Epidermal melanocyte (primary cell): ENCODE measurements around the gene ISOC1.

Experiments used
- DNase-seq: peaks from one replicate; pipeline ENCODE4 v3.0.0; 2011; ENCODE audit warnings: low spot score; ENCODE audit not compliant: insufficient read length

ISOC1 gene

GRCh38 chr5:129094087-129094923, at the start of gene ISOC1:
Gene ISOC1, plus strand, starts transcription at chr5:129094749. Its CDS starts 18 bp downstream, at chr5:129094767.
- DNase-seq: peak; percentile 72

- DNase-seq: no peak
These were observed 48.4 kb upstream of the ISOC1 start for GRCh38 chr5:129046151-129046550.

GRCh38 chr5:129048509-129048908, 46.0 kb upstream of the ISOC1 start:
- DNase-seq: no peak

GRCh38 chr5:129049126-129049799, 45.3 kb upstream of the ISOC1 start:
- peak; percentile 29 for DNase-seq

DNA sequence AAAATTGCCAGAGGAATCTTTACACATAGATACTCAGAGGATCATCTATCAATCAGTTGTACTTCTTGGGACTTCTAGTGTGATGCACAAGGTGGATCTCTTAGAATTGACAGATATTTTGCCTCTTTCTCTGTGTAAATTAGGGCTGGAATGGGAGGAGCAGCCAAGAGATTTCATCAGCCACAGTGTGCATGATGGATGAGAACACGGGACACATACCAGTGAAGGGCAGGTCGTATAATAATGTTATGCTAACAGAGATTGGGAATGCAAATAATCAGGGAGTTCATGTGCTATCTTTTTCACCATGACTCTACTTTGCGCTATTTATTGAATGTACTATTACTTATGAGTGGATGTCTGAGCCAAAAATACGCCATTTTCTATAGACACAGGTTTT, 43.3 kb upstream of the ISOC1 start:
- DNase-seq: no peak

GRCh38 chr5:129053438-129053837, 41.1 kb upstream of the ISOC1 start:
- DNase-seq: no peak

- DNase-seq: no peak
These were observed 37.2 kb upstream of the ISOC1 start for GRCh38 chr5:129057329-129057728.

GRCh38 chr5:129061849-129062248, 32.7 kb upstream of the ISOC1 start:
- DNase-seq: no peak

DNA sequence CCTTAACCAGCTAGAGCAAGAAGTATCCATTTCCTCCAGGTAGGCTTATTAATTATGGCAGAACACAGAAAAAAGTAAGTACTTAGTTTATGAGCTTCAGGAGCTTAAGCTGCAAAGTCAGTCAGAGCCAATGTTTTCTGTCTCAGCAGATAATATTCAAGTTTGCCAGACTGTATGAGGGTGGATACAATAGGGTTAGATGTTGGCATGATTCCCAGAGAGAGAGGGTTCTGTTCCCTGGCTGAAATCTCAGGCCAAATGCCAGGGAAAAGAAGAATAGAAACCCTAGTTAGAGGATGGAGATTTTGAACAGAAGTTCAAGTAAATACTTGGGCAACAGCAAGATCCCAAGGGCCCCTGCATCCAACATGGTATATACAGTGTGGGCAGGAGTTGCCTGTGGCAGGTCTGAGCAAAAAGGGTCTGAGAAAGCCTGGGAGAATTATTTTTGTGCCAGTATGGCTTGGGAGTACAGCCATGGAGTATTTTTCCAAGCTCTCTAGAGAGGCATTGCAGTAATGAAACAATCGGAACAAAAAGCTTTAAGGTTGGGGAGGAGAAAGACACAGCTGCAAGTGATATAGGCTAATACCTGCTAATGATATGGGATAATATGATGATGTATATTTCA, 31.0 kb upstream of the ISOC1 start:
- no peak for DNase-seq

DNA sequence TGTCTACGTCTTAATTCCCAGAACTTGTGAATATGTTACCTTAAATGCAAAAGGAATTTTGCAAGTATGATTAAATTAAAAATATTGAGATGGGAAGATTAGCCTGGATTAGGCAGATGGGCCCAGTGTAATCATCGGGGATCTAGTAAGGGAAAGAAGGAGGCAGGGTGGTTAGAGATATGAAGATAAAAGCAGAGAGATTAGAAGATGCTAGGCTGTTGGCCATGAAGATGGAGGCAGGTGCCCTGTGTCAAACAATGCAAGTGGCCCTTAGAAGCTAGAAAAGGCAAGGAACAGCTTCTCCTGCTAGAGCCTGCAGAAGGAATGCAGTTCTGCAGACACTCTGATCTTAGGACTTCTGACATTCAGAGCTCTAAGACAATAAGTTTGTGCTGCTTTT, 28.8 kb upstream of the ISOC1 start:
- DNase-seq: no peak

DNA sequence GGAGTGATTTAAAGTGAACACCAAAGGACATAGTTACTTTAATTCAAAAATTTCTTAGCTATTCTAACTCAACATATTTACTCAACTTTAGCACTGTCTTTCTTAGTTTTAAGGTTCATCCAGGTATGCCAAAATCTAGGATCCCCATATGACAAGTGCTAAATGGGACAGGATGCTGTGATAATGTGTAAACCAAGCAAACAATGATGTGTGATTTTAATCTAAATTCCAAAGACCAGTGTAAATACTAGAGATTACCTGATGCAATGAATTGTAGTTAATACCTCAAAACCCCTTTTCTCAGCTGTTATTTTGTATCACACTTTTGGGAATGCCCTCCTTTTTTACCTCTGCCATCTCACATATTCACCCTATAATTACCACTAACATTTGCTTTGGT, 26.8 kb upstream of the ISOC1 start:
- DNase-seq: no peak

- DNase-seq: no peak
These were observed 25.3 kb upstream of the ISOC1 start for GRCh38 chr5:129069292-129069691.

DNA sequence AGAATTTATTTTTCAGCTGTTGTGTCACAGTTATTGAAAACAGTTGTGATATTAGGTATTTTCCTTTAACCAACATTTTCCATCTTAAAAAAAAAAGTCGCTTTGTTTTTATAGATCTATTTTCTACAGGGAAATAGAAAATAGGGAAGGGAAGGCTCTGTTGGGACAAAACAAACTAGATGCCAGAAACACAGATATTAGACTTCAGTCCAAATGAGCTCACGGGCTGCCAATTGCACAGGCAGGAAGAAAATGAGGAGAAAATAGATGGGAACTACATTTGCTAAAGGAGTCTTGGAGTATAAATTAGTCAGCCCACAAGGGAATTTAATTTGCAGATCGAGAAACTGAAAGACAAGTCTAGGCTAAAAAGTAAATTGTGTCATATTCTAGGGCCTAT, 21.4 kb upstream of the ISOC1 start:
- DNase-seq: no peak

GRCh38 chr5:129074903-129075302, 19.6 kb upstream of the ISOC1 start:
- no peak for DNase-seq

GRCh38 chr5:129077433-129078075, 17.0 kb upstream of the ISOC1 start:
- no peak for DNase-seq

GRCh38 chr5:129078247-129078646, 16.3 kb upstream of the ISOC1 start:
- DNase-seq: no peak

DNA sequence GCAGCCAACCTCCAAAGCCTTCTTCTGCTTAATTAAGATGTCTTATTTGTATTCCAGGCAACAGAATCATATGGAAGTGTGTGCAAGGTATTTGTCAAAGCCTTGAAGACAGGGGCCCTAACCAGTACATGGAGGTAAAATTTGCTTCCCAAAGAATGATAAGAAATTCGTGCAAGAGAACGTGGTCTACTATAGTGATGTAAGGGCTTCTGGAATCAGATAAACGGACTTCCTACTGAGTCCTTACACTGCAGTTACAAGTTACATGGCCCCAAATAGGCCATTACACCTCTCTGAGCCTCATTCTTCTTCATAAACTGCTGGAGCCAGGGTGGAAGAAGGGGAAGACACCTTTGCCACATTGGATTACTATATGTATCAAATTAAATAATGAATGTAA, 15.9 kb upstream of the ISOC1 start:
- DNase-seq: no peak

- no peak for DNase-seq
These were observed 15.1 kb upstream of the ISOC1 start for GRCh38 chr5:129079496-129079895.

DNA sequence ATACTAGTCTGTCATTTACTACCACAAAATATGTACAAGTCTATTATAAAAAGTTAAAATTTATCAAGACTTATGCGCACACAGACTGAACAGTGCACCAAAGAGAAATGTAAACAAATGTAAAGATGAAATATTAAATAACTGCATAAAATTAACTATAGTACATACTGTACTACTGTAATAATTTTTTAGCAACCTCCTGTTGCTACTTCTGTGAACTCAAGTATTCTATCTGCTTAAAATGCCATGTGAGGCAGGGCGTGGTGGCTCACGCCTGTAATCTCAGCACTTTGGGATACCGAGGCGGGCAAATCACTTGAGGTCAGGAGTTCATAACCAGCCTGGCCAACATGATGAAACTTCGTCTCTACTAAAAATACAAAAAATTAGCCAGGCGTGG, 13.8 kb upstream of the ISOC1 start:
- no peak for DNase-seq

GRCh38 chr5:129082225-129083136, 12.1 kb upstream of the ISOC1 start:
- no peak for DNase-seq
